ENCODE data around the gene OR52N1. TPM values are rescaled to one million over a fixed set of nuclear protein-coding genes. Genes with fewer than 3 reads are reported as not detected.

OR52N1 gene
- total RNA-seq, 2 donors from 2014 or later = not detected

DNA sequence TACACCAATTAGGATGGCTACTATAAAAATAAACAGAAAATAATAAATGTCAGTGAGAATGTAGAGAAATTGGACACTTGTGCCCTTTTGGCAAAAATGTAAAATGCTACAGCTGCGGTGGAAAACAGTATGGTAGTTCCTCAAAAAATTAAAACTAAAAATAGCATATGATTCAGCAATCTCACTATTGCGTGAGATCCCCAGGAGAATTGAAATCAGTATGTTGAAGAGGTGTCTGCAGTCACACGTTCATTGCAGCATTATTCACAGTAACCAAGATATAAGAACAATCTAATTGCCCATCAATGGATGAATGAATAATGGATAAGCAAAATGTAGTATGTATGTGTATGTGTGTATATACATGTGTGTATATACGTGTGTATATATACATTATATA is 24.5 kb upstream of the OR52N1 start:
- intact Hi-C loops (cut with DNase I) = no loop called here
- no peaks in the 10 kb centered on the region for H3K4me1 ChIP-seq
- DNase-seq = no peak
- H3K27ac ChIP-seq = no peak overlapping the region
- H3K27me3 ChIP-seq = no peaks in the 10 kb centered on the region
- H3K9ac ChIP-seq (ENCODE audit: low read depth in 2 of 2, low read length in 2 of 2) = no peak overlapping the region
- TF ChIP-seq CTCF (IDR thresholded peaks at IDR 0.05) = no peak
- H3K36me3 ChIP-seq = no peaks in the 10 kb centered on the region
- H3K9me3 ChIP-seq = no peaks in the 10 kb centered on the region
- no peak overlapping the region for H3K4me3 ChIP-seq

- Histone ChIP-seq H3K4me1 (no peaks in the 10 kb centered on the region), H3K36me3 (no peaks in the 10 kb centered on the region), H3K9ac (ENCODE audit: low read depth in 2 of 2, low read length in 2 of 2) (no peak overlapping the region), H3K4me3 (no peak overlapping the region), H3K27ac (no peak overlapping the region), H3K27me3 (no peaks in the 10 kb centered on the region), H3K9me3 (no peaks in the 10 kb centered on the region)
- TF ChIP-seq CTCF (IDR thresholded peaks at IDR 0.05) = no peak
- intact Hi-C loops (cut with DNase I) = loop anchor here (2.0 to 10.0 kb wide), 5 partner anchors 128 to 1175 kb away; partner anchors contain the start of gene OR51D1
- DNase-seq = no peak
Measured at GRCh38 chr11:5809905-5810795, 19.1 kb upstream of the OR52N1 start.

DNA sequence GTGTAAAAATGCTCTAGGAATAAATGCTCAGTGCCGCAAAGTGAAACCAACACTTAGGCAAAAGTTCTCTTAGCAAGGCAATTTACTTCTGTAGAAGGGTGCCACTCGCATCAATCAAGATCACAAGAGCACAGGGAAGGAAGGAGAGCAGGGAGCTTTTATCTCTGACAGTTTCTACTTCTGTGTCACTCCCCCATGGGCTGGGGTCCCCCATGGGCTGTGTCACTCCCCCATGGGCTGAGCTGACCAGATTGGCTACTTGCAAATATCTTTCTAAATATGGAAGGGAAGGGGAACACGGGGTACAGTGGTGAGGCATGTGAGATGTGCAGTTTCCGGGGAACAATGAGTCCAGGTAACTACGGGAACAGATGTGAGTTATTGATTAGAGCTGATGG is 18.1 kb upstream of the OR52N1 start:
- DNase-seq = no peak
- H3K4me3 ChIP-seq = peak overlapping the region; percentile 39

GRCh38 chr11:5808500-5809121 is 17.5 kb upstream of the OR52N1 start, which contains the start of gene OR52N2:
Gene OR52N2 (plus strand): TSS chr11:5808924. CDS start chr11:5820336, 11,412 bp downstream.
- Histone ChIP-seq H3K4me1 (no peaks in the 10 kb centered on the region), H3K27ac (no peak within 1 kb of the TSS), H3K9me3 (no peaks in the 10 kb centered on the region), H3K36me3 (no peaks in the 10 kb centered on the region), H3K4me3 (peak within 1 kb of the TSS; percentile 39), H3K9ac (ENCODE audit: low read depth in 2 of 2, low read length in 2 of 2) (peak within 1 kb of the TSS in 1 of 2 donors; percentile 24), H3K27me3 (no peaks in the 10 kb centered on the region)
- intact Hi-C loops (cut with DNase I) = loop anchor here (2.0 to 10.0 kb wide), 5 partner anchors 126 to 1174 kb away; partner anchors contain the start of gene OR51D1
- peak; percentile 75 for DNase-seq
- TF ChIP-seq CTCF (IDR thresholded peaks at IDR 0.05) = peak; percentile 69

More for the DNA sequence above, 18.1 kb upstream of the OR52N1 start:
- TF ChIP-seq CTCF (IDR thresholded peaks at IDR 0.05) = no peak
- no peaks in the 10 kb centered on the region for H3K4me1 ChIP-seq
- no peaks in the 10 kb centered on the region for H3K27me3 ChIP-seq
- H3K36me3 ChIP-seq = no peaks in the 10 kb centered on the region
- intact Hi-C loops (cut with DNase I) = loop anchor here (2.0 to 10.0 kb wide), 5 partner anchors 127 to 1174 kb away; partner anchors contain the start of gene OR51D1
- H3K9me3 ChIP-seq = no peaks in the 10 kb centered on the region
- no peak overlapping the region for H3K27ac ChIP-seq
- H3K9ac ChIP-seq (ENCODE audit: low read depth in 2 of 2, low read length in 2 of 2) = peak overlapping the region in 1 of 2 donors; percentile 24

- intact Hi-C loops (cut with DNase I) = loop anchor here (5.0 to 10.0 kb wide), 3 partner anchors 125 to 1173 kb away; partner anchors contain the start of gene OR51D1
- DNase-seq = no peak
- Histone ChIP-seq H3K9ac (ENCODE audit: low read depth in 2 of 2, low read length in 2 of 2) (no peak overlapping the region), H3K27ac (no peak overlapping the region), H3K4me1 (no peaks in the 10 kb centered on the region), H3K27me3 (no peaks in the 10 kb centered on the region), H3K9me3 (no peaks in the 10 kb centered on the region), H3K36me3 (no peaks in the 10 kb centered on the region), H3K4me3 (no peak overlapping the region)
- TF ChIP-seq CTCF (IDR thresholded peaks at IDR 0.05) = no peak
Measured at GRCh38 chr11:5807580-5807979, 16.5 kb upstream of the OR52N1 start.

Data from colonic mucosa (tissue), 4 donors.